H9 (cell line): ENCODE measurements around the gene MRTFA. TPM values are rescaled to one million over a fixed set of nuclear protein-coding genes. Genes with fewer than 3 reads are reported as not detected.
A peak's percentile ranks its signal among the peaks of the same experiment; 100 is the strongest.

ENCODE experiments used
- DNase-seq: peaks from one replicate; pipeline ENCODE4 v3.0.0-alpha.2; 2017
- H2AFZ ChIP-seq: one replicate; pipeline ENCODE4 v1.6.1; 2013; ENCODE audit warnings: mild to moderate bottlenecking, low read length, control low read depth, moderate library complexity
- H2AK5ac ChIP-seq: 2 replicates; pipeline ENCODE4 v1.6.1; 2013; ENCODE audit warnings: low read length, control low read depth, mixed read lengths; ENCODE audit not compliant: insufficient read length
- H2BK120ac ChIP-seq: one replicate; pipeline ENCODE4 v1.6.1; 2013; ENCODE audit warnings: low read depth, mild to moderate bottlenecking, low read length, control low read depth, inconsistent platforms; ENCODE audit not compliant: poor library complexity, severe bottlenecking
- H2BK12ac ChIP-seq: 2 replicates; pipeline ENCODE4 v1.6.1; 2013; ENCODE audit warnings: low read length, control low read depth, mixed read lengths, low read depth; ENCODE audit not compliant: insufficient read length
- H2BK15ac ChIP-seq: 2 replicates; pipeline ENCODE4 v1.6.1; 2013; ENCODE audit warnings: low read depth, low read length, control low read depth
- H2BK20ac ChIP-seq: one replicate; pipeline ENCODE4 v1.6.1; 2013; ENCODE audit warnings: low read depth, mild to moderate bottlenecking, low read length, control low read depth, inconsistent platforms; ENCODE audit not compliant: poor library complexity, severe bottlenecking
- H2BK5ac ChIP-seq: 2 replicates; pipeline ENCODE4 v1.6.1; 2013; ENCODE audit warnings: low read length, control low read depth, mixed read lengths; ENCODE audit not compliant: insufficient read length
- H3K14ac ChIP-seq: 2 replicates; pipeline ENCODE4 v1.6.1; 2013; ENCODE audit warnings: low read length, control low read depth; ENCODE audit not compliant: insufficient read depth
- H3K18ac ChIP-seq: 2 replicates; pipeline ENCODE4 v1.6.1; 2013; ENCODE audit warnings: low read depth, mild to moderate bottlenecking, mixed read lengths, low read length, control low read depth; ENCODE audit not compliant: insufficient read length
- H3K23ac ChIP-seq: 2 replicates; pipeline ENCODE4 v1.6.1; 2013; ENCODE audit warnings: low read length, control low read depth, mixed read lengths, low read depth; ENCODE audit not compliant: insufficient read length
- H3K23me2 ChIP-seq: 2 replicates; pipeline ENCODE4 v1.6.1; 2013; ENCODE audit warnings: low read depth, mild to moderate bottlenecking, mixed read lengths, low read length, control low read depth; ENCODE audit not compliant: insufficient read length, poor library complexity, severe bottlenecking
- H3K27ac ChIP-seq: 2 replicates; pipeline ENCODE4 v1.5.1; 2013; ENCODE audit warnings: low read length, control low read depth, mixed read lengths, low read depth; ENCODE audit not compliant: insufficient read length
- H3K27me3 ChIP-seq: 2 replicates; pipeline ENCODE4 v1.6.1; 2013; ENCODE audit warnings: low read length, control low read depth, inconsistent platforms; ENCODE audit not compliant: insufficient read depth
- H3K4ac ChIP-seq: 2 replicates; pipeline ENCODE4 v1.6.1; 2013; ENCODE audit warnings: low read depth, mild to moderate bottlenecking, control low read depth, inconsistent platforms, low read length, moderate library complexity
- H3K4me1 ChIP-seq: 2 replicates; pipeline ENCODE4 v1.6.1; 2013; ENCODE audit warnings: low read length, control low read depth, inconsistent platforms; ENCODE audit not compliant: insufficient read depth
- H3K4me2 ChIP-seq: 2 replicates; pipeline ENCODE4 v1.6.1; 2013; ENCODE audit warnings: low read length, control low read depth, mixed read lengths; ENCODE audit not compliant: insufficient read length, insufficient read depth
- H3K56ac ChIP-seq: 2 replicates; pipeline ENCODE4 v1.6.1; 2013; ENCODE audit warnings: low read depth, mild to moderate bottlenecking, mixed read lengths, low read length, control low read depth; ENCODE audit not compliant: insufficient read length
- H3K79me1 ChIP-seq: 2 replicates; pipeline ENCODE4 v1.6.1; 2013; ENCODE audit warnings: low read depth, mild to moderate bottlenecking, moderate library complexity, low read length, control low read depth, inconsistent platforms; ENCODE audit not compliant: insufficient read depth, poor library complexity, severe bottlenecking
- H3K79me2 ChIP-seq: 2 replicates; pipeline ENCODE4 v1.6.1; 2013; ENCODE audit warnings: low read length, control low read depth, inconsistent platforms; ENCODE audit not compliant: insufficient read depth
- H3K9ac ChIP-seq: 2 replicates; pipeline ENCODE4 v1.6.1; 2013; ENCODE audit warnings: low read length, control low read depth, mixed read lengths; ENCODE audit not compliant: insufficient read length; ENCODE audit errors: extremely low read depth
- H3K9me3 ChIP-seq: one replicate; pipeline ENCODE4 v1.6.1; 2013; ENCODE audit warnings: low read depth, low read length, inconsistent platforms; ENCODE audit not compliant: control insufficient read depth
- H3T11ph ChIP-seq: one replicate; pipeline ENCODE4 v1.6.1; 2013; ENCODE audit warnings: mild to moderate bottlenecking, low read length, control low read depth, inconsistent platforms
- H4K20me1 ChIP-seq: one replicate; pipeline ENCODE4 v1.6.1; 2013; ENCODE audit not compliant: control insufficient read depth, insufficient read length, insufficient read depth
- H4K5ac ChIP-seq: 2 replicates; pipeline ENCODE4 v1.6.1; 2013; ENCODE audit warnings: low read depth, mild to moderate bottlenecking, mixed read lengths, low read length, control low read depth; ENCODE audit not compliant: insufficient read length
- H4K8ac ChIP-seq: replicated peaks from 2 replicates; pipeline ENCODE4 v1.6.1; 2013; ENCODE audit warnings: low read length, control low read depth, mixed read lengths, low read depth; ENCODE audit not compliant: insufficient read length
- H4K91ac ChIP-seq: 2 replicates; pipeline ENCODE4 v1.6.1; 2013; ENCODE audit warnings: low read depth, mild to moderate bottlenecking, moderate library complexity, mixed read lengths, low read length, control low read depth; ENCODE audit not compliant: insufficient read length
- H3K27ac Mint-ChIP-seq, 3 experiments: 2 replicates in 2 of 3; 3 replicates in 1 of 3; pipeline ENCODE4 v1.8.0; 2020 to 2021; ENCODE audit warnings: mixed read lengths in 3 of 3, mild to moderate bottlenecking in 1 of 3, moderate library complexity in 1 of 3
- H3K27me3 Mint-ChIP-seq: 2 replicates; pipeline ENCODE4 v1.8.0; 2021; ENCODE audit warnings: low read depth, mild to moderate bottlenecking, moderate library complexity, mixed read lengths
- H3K36me3 Mint-ChIP-seq, 3 experiments: 2 replicates in 2 of 3; 3 replicates in 1 of 3; pipeline ENCODE4 v1.8.0; 2020 to 2021; ENCODE audit warnings: low read depth in 3 of 3, mixed read lengths in 3 of 3; ENCODE audit not compliant: insufficient read depth in 1 of 3
- H3K4me1 Mint-ChIP-seq, 2 experiments: 2 replicates each; pipeline ENCODE4 v1.8.0; 2020; ENCODE audit warnings: mixed read lengths in 2 of 2
- H3K4me3 Mint-ChIP-seq, 2 experiments: 2 replicates in 1 of 2; 3 replicates in 1 of 2; pipeline ENCODE4 v1.8.0; 2020 to 2021; ENCODE audit warnings: mild to moderate bottlenecking in 2 of 2, mixed read lengths in 2 of 2, moderate library complexity in 1 of 2
- H3K9me3 Mint-ChIP-seq, 2 experiments: 2 replicates in 1 of 2; 3 replicates in 1 of 2; pipeline ENCODE4 v1.8.0; 2020; ENCODE audit warnings: mild to moderate bottlenecking in 2 of 2, mixed read lengths in 2 of 2, moderate library complexity in 1 of 2
- CTCF ChIP-seq: fragments of 200-600 bp; sonication (generic); conservative IDR thresholded peaks from 3 replicates; pipeline ENCODE4 v1.8.0; 2021; ENCODE audit warnings: antibody characterized with exemption, mild to moderate bottlenecking
- WGBS: extraction: QIAGEN DNeasy Blood & Tissue Kit; methylation state at CpG from one replicate; pipeline ENCODE4 v1.1.7; 2013; ENCODE audit warnings: missing lambda C conversion rate, low lambda C conversion rate, mixed read lengths; ENCODE audit not compliant: insufficient read length; ENCODE audit errors: extremely low coverage; 5-methylcytosine and 5-hydroxymethylcytosine counted together
- total RNA-seq: library from RNA; stranded (reverse); gene quantifications from 2 replicates; pipeline ENCODE4 v1.2.1, GENCODE V29; 2021

Gene MRTFA
- total RNA-seq, 1 experiment from 2014 or later: 38.1 TPM

GRCh38 chr22:40472051-40472450 is 164.5 kb downstream of the MRTFA start:
- no peak overlapping the region for H3K4me3 Mint-ChIP-seq
- Histone ChIP-seq H4K5ac (no peak overlapping the region), H3K14ac (no peak overlapping the region), H3K4ac (no peak overlapping the region), H3K23me2 (no peaks in the 10 kb centered on the region), H2BK5ac (no peak overlapping the region), H2AFZ (no peak overlapping the region), H2BK20ac (no peak overlapping the region), H3K4me1 (peaks cover 4% of the 10 kb centered on the region; the same call in 1 of the 2 replicates), H2AK5ac (no peak overlapping the region), H3K79me1 (no peaks in the 10 kb centered on the region), H3K56ac (no peak overlapping the region), H2BK120ac (no peak overlapping the region), H4K8ac (no peak overlapping the region), H3K9me3 (no peaks in the 10 kb centered on the region), H2BK15ac (no peak overlapping the region), H3T11ph (no peak overlapping the region), H4K91ac (no peak overlapping the region), H3K23ac (no peak overlapping the region), H2BK12ac (no peak overlapping the region), H3K27me3 (no peaks in the 10 kb centered on the region), H3K9ac (no peak overlapping the region), H4K20me1 (no peaks in the 10 kb centered on the region), H3K79me2 (no peaks in the 10 kb centered on the region; the same call in 1 of the 2 replicates), H3K18ac (no peak overlapping the region), H3K27ac (no peak overlapping the region), H3K4me2 (no peak overlapping the region)
- H3K36me3 Mint-ChIP-seq: 0 out of 7 replicates have a peak, but pooled peaks cover 0 to 3% (median 0%) of the 10 kb centered on the region in 3 experiments
- peaks cover 24 to 26% of the 10 kb centered on the region in 2 experiments for H3K4me1 Mint-ChIP-seq
- peak overlapping the region; percentile 20 to 88 (median 87); a peak in 4 of 7 replicates for H3K27ac Mint-ChIP-seq
- no peak for TF ChIP-seq CTCF
- no peak for DNase-seq
- no CpG with 5 or more reads among the region's 2 CpGs for WGBS
- H3K9me3 Mint-ChIP-seq: no peaks in the 10 kb centered on the region
- H3K27me3 Mint-ChIP-seq: no peaks in the 10 kb centered on the region
